GM20000 (cell line): ENCODE data around the gene SCAMP4.

Experiments used
- DNase-seq: peaks from one replicate; pipeline ENCODE4 v3.0.0; 2012; ENCODE audit warnings: low spot score
- CTCF ChIP-seq: IDR thresholded peaks from 2 replicates; pipeline ENCODE4 v1.5.1; 2012; ENCODE audit warnings: mild to moderate bottlenecking, control low read depth; ENCODE audit errors: extremely low read depth, missing control alignments

Gene SCAMP4

GRCh38 chr19:1974381-1975161, 69.4 kb downstream of the SCAMP4 start:
- DNase-seq = no peak
- TF ChIP-seq CTCF = no peak

GRCh38 chr19:1975162-1975480, 69.9 kb downstream of the SCAMP4 start:
- no peak for DNase-seq
- TF ChIP-seq CTCF = no peak
